LHCN-M2 (cell line): Measurements from ENCODE around the gene WDR20. TPM values are rescaled to one million over a fixed set of nuclear protein-coding genes. Genes with fewer than 3 reads are reported as not detected.

Experiments
- DNase-seq: peaks from one replicate; pipeline ENCODE4 v3.0.0-alpha.2; 2012; ENCODE audit warnings: low read depth
- total RNA-seq: library from RNA; depleted of rRNA; stranded (reverse); fragments of >200 nt; gene quantifications from 2 replicates; pipeline ENCODE4 v1.2.3, GENCODE V29; 2014

WDR20 gene
- total RNA-seq, 1 experiment from 2014 or later, result 21.1 TPM

GRCh38 chr14:102217399-102217798 lies 77.7 kb downstream of the WDR20 start:
- no peak for DNase-seq

GRCh38 chr14:102217987-102218421 lies 78.3 kb downstream of the WDR20 start:
- DNase-seq, result no peak

DNA sequence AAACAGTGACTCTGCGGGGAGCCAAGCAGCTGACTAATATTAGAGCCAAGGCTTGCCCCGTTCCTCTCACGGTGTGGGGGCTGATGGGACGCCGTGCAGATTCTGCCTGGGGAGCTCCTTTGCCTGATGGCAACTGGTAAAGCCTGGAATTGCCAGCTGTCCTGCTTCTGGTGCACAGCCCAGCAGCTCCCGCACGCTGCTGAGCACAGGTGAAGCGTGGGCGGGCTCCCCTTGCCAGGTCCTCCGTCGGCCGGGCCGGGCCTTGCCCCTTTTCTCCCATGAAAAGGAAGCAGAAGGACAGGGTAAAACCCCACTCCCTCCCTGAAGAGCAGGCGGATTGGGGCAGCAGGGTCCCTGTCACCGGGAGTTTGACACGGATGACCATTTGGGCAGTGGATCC lies 79.0 kb downstream of the WDR20 start:
- no peak for DNase-seq

GRCh38 chr14:102219316-102219715 lies 79.6 kb downstream of the WDR20 start:
- DNase-seq, result no peak

- no peak for DNase-seq
These were observed 80.3 kb downstream of the WDR20 start for GRCh38 chr14:102220031-102220430.

GRCh38 chr14:102221026-102221425 lies 81.3 kb downstream of the WDR20 start:
- peak; percentile 44 for DNase-seq

DNA sequence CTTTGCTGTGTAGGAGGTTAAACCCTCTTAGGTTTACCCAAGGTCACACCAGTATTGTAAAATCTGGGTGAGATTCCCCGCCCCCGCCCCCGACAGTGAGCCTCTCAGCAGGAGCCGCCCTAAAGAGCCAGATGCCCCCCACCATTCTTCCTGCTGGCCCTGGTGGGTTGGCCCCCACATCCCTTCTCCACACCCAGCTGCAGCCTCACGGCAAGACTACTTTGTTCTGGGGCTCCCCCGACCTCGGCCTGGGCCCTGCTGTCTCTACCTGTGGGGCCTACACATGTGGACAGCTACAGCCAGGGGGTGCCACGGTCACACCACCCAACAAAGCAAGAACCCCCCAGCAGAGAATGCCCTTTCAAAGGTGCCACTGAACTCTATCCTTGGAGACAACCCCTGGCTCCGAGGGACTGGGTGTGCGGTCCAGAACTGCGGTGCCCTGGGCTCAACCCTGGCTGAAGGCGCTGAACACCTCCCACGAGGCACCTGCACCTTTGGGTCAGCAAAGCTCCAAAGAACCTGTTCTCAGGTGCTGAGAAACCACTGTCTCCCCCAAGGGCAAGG lies 82.4 kb downstream of the WDR20 start:
- no peak for DNase-seq

DNA sequence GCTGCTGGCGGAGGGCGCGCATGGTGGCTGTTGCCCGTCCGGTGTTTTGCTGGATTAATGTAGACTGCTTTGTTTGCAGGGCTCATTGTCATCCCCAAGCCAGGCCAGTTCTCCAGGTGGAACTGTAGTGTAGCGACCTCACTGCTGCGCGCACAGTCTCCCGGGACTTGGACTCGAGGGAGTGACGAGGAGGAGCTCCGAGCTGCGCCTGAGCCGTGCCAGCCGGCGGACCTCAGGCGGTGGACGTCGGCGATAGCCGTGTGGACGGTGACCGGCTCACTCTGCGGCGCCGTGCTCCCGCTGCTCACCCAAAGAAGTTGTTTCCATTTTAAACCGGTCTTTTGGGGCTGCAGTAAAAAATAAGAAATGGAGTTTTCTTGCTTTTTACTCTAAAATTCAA lies 83.1 kb downstream of the WDR20 start:
- DNase-seq, result no peak

DNA sequence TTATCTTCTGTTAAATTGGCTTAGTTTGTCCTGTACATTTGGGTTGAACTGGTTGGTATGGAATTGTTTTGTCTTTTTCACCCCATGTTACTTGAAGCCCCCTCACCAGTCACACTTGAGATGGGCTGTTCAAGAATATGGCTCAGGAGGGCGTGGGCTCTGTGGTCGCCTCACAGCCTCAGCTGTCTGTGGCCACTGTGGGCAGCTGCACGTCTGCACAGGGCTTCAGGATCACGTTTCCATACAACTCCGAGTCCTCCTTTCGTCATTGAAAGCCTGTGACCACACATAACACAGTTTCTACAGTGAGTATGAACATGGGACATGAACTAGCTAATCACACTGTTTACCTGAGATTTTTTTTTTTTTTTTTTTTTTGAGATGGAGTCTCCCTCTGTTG lies 84.0 kb downstream of the WDR20 start:
- peak; percentile 79 for DNase-seq

DNA sequence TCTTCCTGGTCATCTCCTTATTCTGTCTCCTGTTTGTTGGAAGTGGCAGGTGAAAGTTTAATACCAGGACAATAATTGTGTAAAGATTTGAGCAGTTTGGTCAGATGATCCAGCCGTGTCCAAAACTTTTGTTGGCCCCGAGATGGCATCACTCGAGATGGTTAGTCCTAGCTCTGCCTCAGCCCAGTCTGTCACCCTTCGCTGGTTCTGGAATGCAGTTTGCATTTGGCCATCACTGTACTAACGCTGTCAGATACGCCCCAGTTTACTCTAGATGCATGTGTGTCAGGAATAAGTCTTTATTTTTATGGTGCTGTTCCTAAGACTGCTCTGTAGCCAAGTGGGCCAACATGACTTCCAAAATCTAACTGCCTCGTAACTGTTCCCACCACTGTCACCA lies 85.7 kb downstream of the WDR20 start:
- no peak for DNase-seq

- DNase-seq, result no peak
These were observed 86.2 kb downstream of the WDR20 start for GRCh38 chr14:102225936-102226335.

DNA sequence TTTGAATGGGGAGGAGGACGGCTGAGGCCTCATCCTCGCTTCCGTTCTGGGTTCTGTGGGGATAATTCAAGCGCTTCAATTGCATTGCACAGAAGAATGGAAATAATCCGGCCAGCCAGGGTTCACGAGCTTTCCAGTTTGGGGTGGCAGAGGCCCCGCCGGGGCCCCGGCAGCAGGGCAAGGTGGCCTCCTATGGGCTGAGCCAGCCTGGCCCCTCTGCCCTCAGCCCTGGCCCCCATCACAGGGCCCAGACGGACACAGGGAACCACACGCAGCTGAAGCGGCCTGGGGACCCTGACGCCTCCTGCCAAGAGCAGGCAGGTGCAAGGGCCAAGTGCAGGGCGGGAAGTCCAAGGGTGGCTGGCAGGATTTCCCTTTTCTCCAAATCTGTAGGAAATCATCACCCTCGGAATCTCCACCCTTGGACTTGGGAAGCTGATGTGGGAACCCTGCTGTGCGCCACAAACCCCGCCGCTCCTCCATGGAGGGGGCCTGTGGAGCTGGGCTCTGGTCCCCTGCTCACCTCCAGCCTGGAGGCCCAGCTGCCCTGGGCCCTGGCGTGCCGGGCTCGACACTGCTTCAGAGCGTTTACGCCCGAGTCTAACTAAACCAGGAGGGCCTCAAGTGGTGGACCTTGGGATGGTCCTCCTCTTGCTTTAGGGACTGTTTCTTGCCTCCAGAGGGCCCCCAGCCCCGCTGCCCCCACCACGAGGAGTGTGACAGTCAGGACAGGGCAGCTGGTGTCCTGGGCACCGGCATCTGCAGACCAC lies 86.8 kb downstream of the WDR20 start:
- DNase-seq, result no peak

GRCh38 chr14:102227184-102227964 lies 87.7 kb downstream of the WDR20 start:
- no peak for DNase-seq

DNA sequence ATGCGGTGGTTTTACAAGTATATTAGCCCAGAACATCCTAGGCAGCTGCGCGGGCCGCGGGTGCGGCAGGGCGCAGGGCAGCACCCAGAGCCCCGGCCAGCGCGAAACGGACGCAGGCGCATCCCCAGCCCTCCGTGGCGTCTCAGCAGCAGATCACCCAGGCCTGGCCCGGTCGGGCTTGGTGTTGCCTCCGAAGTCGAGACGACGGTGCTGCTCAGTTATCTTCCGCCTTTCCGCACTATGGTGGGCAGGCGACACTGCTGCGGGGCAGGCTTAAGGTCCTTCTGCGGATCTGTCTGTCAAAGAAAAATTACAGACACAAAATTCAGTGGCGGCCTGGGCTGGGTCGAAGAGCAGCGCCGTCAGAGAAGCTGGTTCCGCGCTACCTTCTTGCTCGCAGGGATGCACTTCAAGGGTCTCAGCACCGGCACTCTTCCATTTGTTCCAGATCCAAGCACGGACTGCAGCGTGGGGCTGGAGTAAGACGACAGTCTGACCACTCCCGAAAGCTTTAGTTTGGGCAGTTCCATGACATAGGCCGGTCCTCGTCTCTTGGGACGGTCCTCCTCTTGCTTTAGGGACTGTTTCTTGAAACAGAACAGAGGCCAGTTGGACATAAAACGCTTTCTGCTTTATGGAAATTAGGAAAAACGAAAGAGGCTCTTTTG lies 89.5 kb downstream of the WDR20 start:
- no peak for DNase-seq

GRCh38 chr14:102229739-102230092 lies 90.0 kb downstream of the WDR20 start:
- DNase-seq, result no peak

DNA sequence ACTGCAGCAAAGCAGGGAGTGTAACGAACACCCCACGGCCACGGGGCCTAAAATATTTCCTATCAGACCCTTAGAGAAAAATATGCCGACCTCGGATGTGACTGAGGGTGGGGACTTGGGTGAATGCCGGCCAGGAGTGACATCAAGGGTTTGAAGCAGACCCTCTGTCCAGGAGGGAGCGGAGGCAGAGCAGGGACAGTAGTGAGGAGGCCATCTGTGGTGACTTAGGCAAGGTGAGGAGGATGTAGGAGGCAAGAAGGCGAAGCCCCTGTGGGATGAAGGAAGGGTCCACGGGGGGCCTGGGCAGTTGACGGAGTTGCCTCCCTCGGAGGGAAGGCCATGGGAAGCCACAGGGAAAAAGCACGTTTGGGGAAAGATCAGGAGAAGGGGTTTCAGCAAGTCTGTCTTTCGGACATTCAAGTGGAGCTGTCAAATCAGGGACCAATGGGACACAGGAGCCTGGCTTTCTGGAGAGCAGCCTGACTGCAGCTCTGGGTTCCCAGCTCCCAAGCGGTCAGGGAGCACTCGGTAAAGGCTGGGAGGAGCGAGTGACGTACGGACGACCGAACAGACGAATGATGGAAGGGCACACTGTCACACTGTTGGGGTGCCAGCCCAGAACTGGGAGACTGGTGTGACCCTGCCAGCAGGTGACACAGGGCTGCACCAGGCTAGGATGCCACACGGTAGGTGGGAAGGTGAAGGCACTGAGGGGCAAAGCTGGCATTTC lies 90.9 kb downstream of the WDR20 start:
- DNase-seq, result no peak

- DNase-seq, result no peak
These were observed 92.0 kb downstream of the WDR20 start for GRCh38 chr14:102231476-102232347.

DNA sequence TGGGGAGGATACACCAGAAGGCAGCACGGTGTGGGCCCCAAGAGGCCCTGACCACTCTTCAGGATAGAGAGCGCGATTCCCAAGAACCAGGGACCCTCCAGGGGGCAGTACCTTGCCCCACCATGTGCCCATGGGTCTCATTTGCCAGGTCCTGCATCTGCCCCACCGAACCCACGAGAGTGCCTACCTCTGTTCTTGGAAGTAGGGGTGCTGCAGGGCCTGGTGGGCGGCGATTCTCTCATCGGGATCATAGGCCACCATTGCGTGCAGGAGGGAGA lies 92.6 kb downstream of the WDR20 start:
- DNase-seq, result no peak

- no peak for DNase-seq
These were observed 93.4 kb downstream of the WDR20 start for GRCh38 chr14:102233081-102233480.

DNA sequence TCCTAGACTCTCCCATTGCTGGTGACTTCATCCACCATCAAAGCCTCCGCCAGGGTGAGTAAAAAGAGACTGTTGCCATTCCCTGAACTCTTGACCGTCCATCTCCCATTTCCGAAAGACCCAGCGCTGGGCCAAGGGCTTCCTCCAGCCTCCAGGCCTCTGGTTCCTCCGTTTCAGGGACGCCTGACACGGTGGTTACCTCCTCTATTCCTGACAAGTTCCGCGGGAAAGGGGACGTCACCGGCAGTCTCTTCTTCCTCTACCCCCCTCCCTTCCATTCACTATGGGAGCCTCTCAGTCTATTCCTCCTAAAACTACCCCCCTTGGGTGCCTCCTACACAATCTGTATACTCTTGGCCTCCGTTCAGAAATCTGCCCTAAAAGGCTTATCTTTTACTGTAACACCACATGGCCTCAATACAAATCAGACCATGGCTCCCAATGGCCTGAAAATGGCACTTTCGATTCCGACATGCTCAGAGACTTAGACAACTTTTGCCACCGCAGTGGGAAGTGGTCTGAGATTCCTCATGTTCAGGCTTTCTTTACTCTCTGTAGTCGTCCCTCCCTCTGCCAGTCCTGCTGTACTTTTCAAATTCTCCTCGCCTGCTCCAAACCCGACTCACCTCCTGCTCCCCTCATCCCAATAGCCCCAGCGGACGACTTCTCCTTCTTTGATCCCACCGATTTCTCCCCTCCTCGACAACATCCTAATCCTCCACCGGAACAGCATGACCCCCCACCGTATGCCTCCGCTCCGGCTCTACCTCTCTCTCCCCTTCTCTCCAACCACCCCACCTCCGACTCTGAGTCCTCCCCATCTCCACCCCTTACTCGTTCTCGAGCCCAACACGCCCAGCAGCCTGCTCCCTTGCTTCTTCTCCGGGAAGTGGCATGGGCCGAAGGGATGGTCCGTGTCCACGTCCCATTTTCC lies 94.9 kb downstream of the WDR20 start:
- DNase-seq, result no peak
